Suprapubic skin (tissue), 4 donors: Measurements from ENCODE around the gene PDHX.

Source experiments
- CTCF ChIP-seq, 2 donors: fragments of 200-600 bp in 1 of 2; fragments of 450-650 bp in 1 of 2; sonication (generic) in 1 of 2; IDR thresholded peaks; one replicate each; pipeline ENCODE4 v1.5.1; 2016 to 2019; ENCODE audit warnings: antibody characterized with exemption in 2 of 2, mild to moderate bottlenecking in 1 of 2, moderate library complexity in 1 of 2
- EP300 ChIP-seq: sonication (generic); formaldehyde crosslinking; IDR thresholded peaks from one replicate; pipeline ENCODE4 v1.6.1; 2017; ENCODE audit warnings: antibody characterized with exemption
- POLR2A ChIP-seq, 2 donors: fragments of 450-650 bp; IDR thresholded peaks; one replicate each; pipeline ENCODE4 v1.6.1; 2017; ENCODE audit warnings: antibody characterized with exemption in 2 of 2, mild to moderate bottlenecking in 2 of 2, moderate library complexity in 2 of 2
- POLR2AphosphoS5 ChIP-seq, 3 donors: sonication (generic); formaldehyde crosslinking; IDR thresholded peaks; one replicate each; pipeline ENCODE4 v1.6.1; 2017; ENCODE audit warnings: antibody characterized with exemption in 3 of 3

DNA sequence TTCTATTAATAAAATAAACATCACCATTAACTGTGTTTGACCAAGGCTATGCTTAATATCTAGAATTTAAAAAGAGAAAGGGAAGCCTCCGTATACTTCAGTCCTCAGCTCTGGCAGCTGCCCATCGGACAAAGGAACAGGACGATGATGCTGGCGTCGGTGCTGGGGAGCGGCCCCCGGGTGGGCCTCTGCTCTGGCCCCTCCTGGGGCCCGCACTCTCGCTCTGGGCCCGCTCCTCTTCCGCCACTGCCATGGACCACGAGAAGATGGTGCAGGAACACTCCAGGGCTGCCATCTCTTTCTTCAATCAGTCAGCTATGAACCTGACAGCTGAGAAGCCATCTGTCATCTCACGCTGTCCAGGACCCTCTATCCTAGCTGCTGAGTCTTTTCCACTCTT lies 25.3 kb downstream of the PDHX start:
- no peak for TF ChIP-seq CTCF (IDR thresholded peaks at IDR 0.05)
- TF ChIP-seq EP300, result no peak
- TF ChIP-seq POLR2AphosphoS5 (IDR thresholded peaks at IDR 0.05), result no peak
- no peak for TF ChIP-seq POLR2A (IDR thresholded peaks at IDR 0.05)
